Measurements from ENCODE around the gene TBCD.

Gene TBCD

DNA sequence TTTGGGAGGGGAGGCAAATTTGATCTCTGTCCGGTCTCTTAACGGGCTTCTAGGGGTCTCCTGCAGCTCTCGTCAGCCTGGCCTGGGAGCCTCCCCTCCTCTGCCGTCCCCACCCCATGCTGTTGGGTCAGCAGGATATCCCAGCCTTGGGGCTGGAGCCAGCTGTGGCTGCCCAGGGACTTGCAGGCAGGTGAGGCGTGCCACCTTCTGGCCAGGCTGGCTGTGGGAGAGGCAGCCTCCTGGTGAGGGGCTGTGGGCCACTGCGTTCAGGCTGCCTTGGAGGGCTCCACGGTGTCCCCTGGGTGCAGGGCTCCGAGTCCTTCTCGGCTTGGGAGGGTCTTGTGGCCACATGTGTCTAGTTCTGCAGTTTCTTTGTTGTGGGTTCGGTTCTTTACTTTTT is 34.6 kb downstream of the TBCD start:
- DNase-seq (ENCODE audit: low spot score), result no peak
- in situ Hi-C loops (cut with MboI; ENCODE audit: low pct_unique_long_range_greater_than_20kb, low sequenced_read_pairs, unreplicated experiment), result no loop called here
- TF ChIP-seq, protein P1, sequence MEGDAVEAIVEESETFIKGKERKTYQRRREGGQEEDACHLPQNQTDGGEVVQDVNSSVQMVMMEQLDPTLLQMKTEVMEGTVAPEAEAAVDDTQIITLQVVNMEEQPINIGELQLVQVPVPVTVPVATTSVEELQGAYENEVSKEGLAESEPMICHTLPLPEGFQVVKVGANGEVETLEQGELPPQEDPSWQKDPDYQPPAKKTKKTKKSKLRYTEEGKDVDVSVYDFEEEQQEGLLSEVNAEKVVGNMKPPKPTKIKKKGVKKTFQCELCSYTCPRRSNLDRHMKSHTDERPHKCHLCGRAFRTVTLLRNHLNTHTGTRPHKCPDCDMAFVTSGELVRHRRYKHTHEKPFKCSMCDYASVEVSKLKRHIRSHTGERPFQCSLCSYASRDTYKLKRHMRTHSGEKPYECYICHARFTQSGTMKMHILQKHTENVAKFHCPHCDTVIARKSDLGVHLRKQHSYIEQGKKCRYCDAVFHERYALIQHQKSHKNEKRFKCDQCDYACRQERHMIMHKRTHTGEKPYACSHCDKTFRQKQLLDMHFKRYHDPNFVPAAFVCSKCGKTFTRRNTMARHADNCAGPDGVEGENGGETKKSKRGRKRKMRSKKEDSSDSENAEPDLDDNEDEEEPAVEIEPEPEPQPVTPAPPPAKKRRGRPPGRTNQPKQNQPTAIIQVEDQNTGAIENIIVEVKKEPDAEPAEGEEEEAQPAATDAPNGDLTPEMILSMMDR (IDR thresholded peaks at IDR 0.05; ENCODE audit: extremely low read depth, insufficient read depth, missing control alignments), result no peak

- in situ Hi-C loops (cut with MboI; ENCODE audit: low pct_unique_long_range_greater_than_20kb, low sequenced_read_pairs, unreplicated experiment), result no loop called here
- no peak for DNase-seq (ENCODE audit: low spot score)
- TF ChIP-seq, protein P1 (IDR thresholded peaks at IDR 0.05; ENCODE audit: extremely low read depth, insufficient read depth, missing control alignments), result no peak
These were observed 35.4 kb downstream of the TBCD start for GRCh38 chr17:82787081-82787848.

GRCh38 chr17:82788206-82789001 is 36.5 kb downstream of the TBCD start:
- no peak for DNase-seq (ENCODE audit: low spot score)
- in situ Hi-C loops (cut with MboI; ENCODE audit: low pct_unique_long_range_greater_than_20kb, low sequenced_read_pairs, unreplicated experiment), result no loop called here

GRCh38 chr17:82789051-82789592 is 37.3 kb downstream of the TBCD start:
- TF ChIP-seq, protein P1 (IDR thresholded peaks at IDR 0.05; ENCODE audit: extremely low read depth, insufficient read depth, missing control alignments), result no peak
- in situ Hi-C loops (cut with MboI; ENCODE audit: low pct_unique_long_range_greater_than_20kb, low sequenced_read_pairs, unreplicated experiment), result no loop called here
- no peak for DNase-seq (ENCODE audit: low spot score)

More at GRCh38 chr17:82788206-82789001, 36.5 kb downstream of the TBCD start:
- TF ChIP-seq, protein P1 (IDR thresholded peaks at IDR 0.05; ENCODE audit: extremely low read depth, insufficient read depth, missing control alignments), result no peak

DNA sequence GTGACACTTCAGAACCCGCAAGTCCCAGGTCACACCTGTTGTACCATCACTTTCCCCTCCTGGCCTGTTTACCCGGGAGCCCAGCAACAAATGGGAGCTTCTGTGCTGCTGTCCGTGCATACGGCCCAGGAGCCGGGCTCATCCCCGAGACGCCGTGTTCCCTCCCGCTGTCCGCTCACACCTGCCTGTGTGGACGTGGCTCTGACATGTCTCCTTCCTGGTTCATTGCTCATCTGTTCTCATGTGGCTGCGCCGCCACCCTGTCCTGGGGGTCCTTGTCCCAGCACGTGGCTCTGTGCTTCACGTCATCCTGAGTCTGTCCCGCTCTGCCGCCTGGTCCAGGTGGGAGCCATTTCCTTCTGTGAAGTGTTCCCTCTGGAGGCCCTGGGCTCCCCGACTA is 37.9 kb downstream of the TBCD start:
- DNase-seq (ENCODE audit: low spot score), result no peak
- TF ChIP-seq, protein P1 (IDR thresholded peaks at IDR 0.05; ENCODE audit: extremely low read depth, insufficient read depth, missing control alignments), result no peak
- in situ Hi-C loops (cut with MboI; ENCODE audit: low pct_unique_long_range_greater_than_20kb, low sequenced_read_pairs, unreplicated experiment), result no loop called here

DNA sequence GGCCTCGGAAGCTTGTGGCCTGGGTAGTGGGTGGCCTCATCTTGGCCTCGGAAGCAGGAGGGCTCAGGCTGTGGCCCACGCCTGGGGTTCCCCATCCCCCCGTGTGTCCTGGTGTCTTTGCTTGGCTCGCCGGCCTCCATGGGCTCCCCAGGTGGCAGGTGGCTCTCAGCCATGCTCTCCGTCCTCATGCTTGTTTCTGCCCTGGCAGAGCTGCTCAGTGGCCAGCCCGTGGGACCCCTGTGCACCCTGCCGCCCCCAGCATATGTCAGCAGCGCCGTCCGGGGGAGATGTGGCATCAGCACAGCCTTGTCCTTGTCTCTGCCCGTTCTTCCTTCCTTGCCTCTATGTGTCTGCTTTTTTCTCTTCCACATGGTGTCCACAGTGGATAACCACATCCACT is 38.5 kb downstream of the TBCD start:
- in situ Hi-C loops (cut with MboI; ENCODE audit: low pct_unique_long_range_greater_than_20kb, low sequenced_read_pairs, unreplicated experiment), result no loop called here
- DNase-seq (ENCODE audit: low spot score), result no peak

More for the DNA sequence above, 38.5 kb downstream of the TBCD start:
- TF ChIP-seq, protein P1 (IDR thresholded peaks at IDR 0.05; ENCODE audit: extremely low read depth, insufficient read depth, missing control alignments), result no peak

Data from GM13977 (cell line).